ENCODE measurements around the gene RMC1. TPM values are rescaled to one million over a fixed set of nuclear protein-coding genes. Genes with fewer than 3 reads are reported as not detected.

Gene RMC1
- total RNA-seq, 4 donors from 2014 or later = 4.4 to 34.1 (median 26.6) TPM

DNA sequence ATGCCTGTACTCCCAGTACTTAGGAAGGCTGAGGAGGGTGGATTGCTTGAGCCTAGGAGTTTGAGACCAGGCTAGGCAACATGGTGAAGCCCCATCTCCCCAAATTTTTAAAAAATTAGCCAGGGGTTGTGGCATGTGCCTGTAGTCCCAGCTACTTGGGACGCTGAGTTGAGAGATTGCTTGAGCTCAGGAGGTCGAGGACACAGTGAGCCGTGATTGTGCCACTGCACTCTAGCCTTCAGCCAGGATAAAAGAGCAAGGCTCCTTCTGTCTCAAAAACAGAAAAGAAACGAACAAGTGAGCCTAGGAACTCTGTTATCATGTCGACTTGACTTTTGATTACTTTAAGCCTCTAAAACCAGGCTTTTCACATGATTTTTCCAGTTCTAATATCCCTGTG is 69.3 kb downstream of the RMC1 start:
- no peak for DNase-seq
- Histone ChIP-seq H3K4me1 (peaks cover 0 to 20% (median 0%) of the 10 kb centered on the region in 4 donors), H3K36me3 (peaks cover 0 to 26% (median 13%) of the 10 kb centered on the region in 4 donors), H3K27ac (no peak overlapping the region), H3K4me3 (no peak overlapping the region), H3K27me3 (no peaks in the 10 kb centered on the region), H3K9me3 (no peaks in the 10 kb centered on the region)
- intact Hi-C loops (cut with DNase I; ENCODE audit: low total_unique reads) (no loop called here), in situ Hi-C loops (cut with MboI; ENCODE audit: low pct_ligation_motif_present in 1 of 4, low pct_unique_long_range_greater_than_20kb in 1 of 4, low sequenced_read_pairs in 3 of 4) (no loop called here)
- TF ChIP-seq CTCF (IDR thresholded peaks at IDR 0.05) = no peak
- TF ChIP-seq POLR2A (IDR thresholded peaks at IDR 0.05) = no peak
- TF ChIP-seq EP300 (IDR thresholded peaks at IDR 0.05; ENCODE audit: low read depth) = no peak
- TF ChIP-seq POLR2AphosphoS5 (IDR thresholded peaks at IDR 0.05) = no peak
- 86 to 91% methylated on average over 3 to 5 of the region's 5 CpGs for WGBS, 2 donors (ENCODE audit: low coverage in 1 of 2)

GRCh38 chr18:23573020-23573419 is 69.7 kb downstream of the RMC1 start:
- no peaks in the 10 kb centered on the region for H3K9me3 ChIP-seq
- in situ Hi-C loops (cut with MboI; ENCODE audit: low pct_ligation_motif_present in 1 of 4, low pct_unique_long_range_greater_than_20kb in 1 of 4, low sequenced_read_pairs in 3 of 4) (no loop called here), intact Hi-C loops (cut with DNase I; ENCODE audit: low total_unique reads) (no loop called here)
- H3K4me1 ChIP-seq = peaks cover 0 to 20% (median 0%) of the 10 kb centered on the region in 4 donors
- no peak for DNase-seq
- H3K27ac ChIP-seq = peak overlapping the region in 1 of 4 donors; percentile 8
- 85 to 92% methylated on average over 4 of the region's 4 CpGs for WGBS, 2 donors (ENCODE audit: low coverage in 1 of 2)
- H3K36me3 ChIP-seq = peaks cover 0 to 22% (median 10%) of the 10 kb centered on the region in 4 donors
- H3K4me3 ChIP-seq = no peak overlapping the region
- TF ChIP-seq CTCF (IDR thresholded peaks at IDR 0.05) = no peak
- no peak for TF ChIP-seq POLR2A (IDR thresholded peaks at IDR 0.05)
- no peak for TF ChIP-seq POLR2AphosphoS5 (IDR thresholded peaks at IDR 0.05)
- no peak for TF ChIP-seq EP300 (IDR thresholded peaks at IDR 0.05; ENCODE audit: low read depth)
- no peaks in the 10 kb centered on the region for H3K27me3 ChIP-seq

GRCh38 chr18:23573626-23574431 is 70.5 kb downstream of the RMC1 start:
- in situ Hi-C loops (cut with MboI; ENCODE audit: low pct_ligation_motif_present in 1 of 4, low pct_unique_long_range_greater_than_20kb in 1 of 4, low sequenced_read_pairs in 3 of 4) (no loop called here), intact Hi-C loops (cut with DNase I; ENCODE audit: low total_unique reads) (no loop called here)
- Histone ChIP-seq H3K4me1 (peaks cover 0 to 20% (median 0%) of the 10 kb centered on the region in 4 donors), H3K9me3 (no peaks in the 10 kb centered on the region), H3K36me3 (peaks cover 0 to 14% (median 7%) of the 10 kb centered on the region in 4 donors), H3K27me3 (no peaks in the 10 kb centered on the region), H3K4me3 (no peak overlapping the region), H3K27ac (peak overlapping the region; percentile 19 to 67 (median 34))
- DNase-seq = no peak
- TF ChIP-seq EP300 (IDR thresholded peaks at IDR 0.05; ENCODE audit: low read depth) (no peak), POLR2A (IDR thresholded peaks at IDR 0.05) (no peak), CTCF (IDR thresholded peaks at IDR 0.05) (no peak), POLR2AphosphoS5 (IDR thresholded peaks at IDR 0.05) (no peak)
- WGBS, 2 donors (ENCODE audit: low coverage in 1 of 2) = 0 to 52% methylated on average over 1 to 6 of the region's 6 CpGs

GRCh38 chr18:23574611-23575308 is 71.4 kb downstream of the RMC1 start:
- no peak for TF ChIP-seq POLR2AphosphoS5 (IDR thresholded peaks at IDR 0.05)
- TF ChIP-seq EP300 (IDR thresholded peaks at IDR 0.05; ENCODE audit: low read depth) = no peak
- no peak for TF ChIP-seq POLR2A (IDR thresholded peaks at IDR 0.05)
- no peak for TF ChIP-seq CTCF (IDR thresholded peaks at IDR 0.05)
- DNase-seq = no peak
- Histone ChIP-seq H3K9me3 (no peaks in the 10 kb centered on the region), H3K27ac (peak overlapping the region; percentile 19 to 67 (median 34)), H3K27me3 (no peaks in the 10 kb centered on the region), H3K36me3 (peaks cover 0 to 13% (median 6%) of the 10 kb centered on the region in 4 donors), H3K4me1 (peaks cover 0 to 29% (median 0%) of the 10 kb centered on the region in 4 donors), H3K4me3 (no peak overlapping the region)
- intact Hi-C loops (cut with DNase I; ENCODE audit: low total_unique reads) = no loop called here
- in situ Hi-C loops (cut with MboI; ENCODE audit: low pct_ligation_motif_present in 1 of 4, low pct_unique_long_range_greater_than_20kb in 1 of 4, low sequenced_read_pairs in 3 of 4) = loop anchor here in 1 of 4 donors (5.0 kb wide), 1 partner anchor 52 kb away; no protein-coding TSS in a partner anchor
- 53 to 69% methylated on average over 2 to 5 of the region's 5 CpGs for WGBS, 2 donors (ENCODE audit: low coverage in 1 of 2)

Data from transverse colon (tissue), 4 donors.